ENCODE measurements around the gene NRDE2. TPM values are rescaled to one million over a fixed set of nuclear protein-coding genes. Genes with fewer than 3 reads are reported as not detected.
A peak's percentile ranks its signal among the peaks of the same experiment; 100 is the strongest.

The NRDE2 gene
- total RNA-seq, 1 donor from 2014 or later = 10.2 TPM

DNA sequence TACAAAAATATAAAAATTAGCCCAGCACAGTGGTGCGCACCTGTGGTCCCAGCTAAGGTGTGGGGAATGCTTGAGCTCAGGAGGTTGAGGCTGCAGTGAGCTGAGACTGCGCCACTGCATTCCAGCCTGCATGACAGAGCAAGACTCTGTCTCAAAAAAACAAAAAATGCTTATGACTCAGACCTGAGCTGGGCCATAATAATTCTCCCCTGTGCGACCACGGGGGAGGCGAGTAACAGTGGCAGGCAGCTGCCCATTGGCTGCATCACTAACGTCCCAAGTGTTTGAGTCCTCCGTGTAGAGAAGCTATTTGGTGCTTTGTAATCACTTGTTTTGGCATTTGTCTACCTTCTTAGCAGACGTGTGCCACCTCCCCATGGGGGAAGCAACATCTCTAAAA lies 50.5 kb downstream of the NRDE2 start:
- Histone ChIP-seq H3K36me3 (no peaks in the 10 kb centered on the region), H3K4me3 (no peak overlapping the region), H3K4me2 (no peak overlapping the region), H2AFZ (replicated peaks) (no peak overlapping the region), H3K79me2 (ENCODE audit: low read depth) (no peaks in the 10 kb centered on the region), H3K9ac (no peak overlapping the region), H3F3A (ENCODE audit: low read depth) (no peaks in the 10 kb centered on the region), H3K27ac (no peak overlapping the region), H3K9me3 (ENCODE audit: low read depth) (no peaks in the 10 kb centered on the region), H4K20me1 (ENCODE audit: low read depth) (no peaks in the 10 kb centered on the region), H3K27me3 (no peaks in the 10 kb centered on the region), H3K4me1 (no peaks in the 10 kb centered on the region)
- peaks cover 2% of the 10 kb centered on the region for H3K27me3 Mint-ChIP-seq (ENCODE audit: insufficient read depth, low read depth)
- no peak overlapping the region for H3K27ac Mint-ChIP-seq
- H3K4me1 Mint-ChIP-seq = no peaks in the 10 kb centered on the region
- DNase-seq (ENCODE audit: low spot score) = no peak
- H3K4me3 Mint-ChIP-seq = no peak overlapping the region
- peaks cover 3% of the 10 kb centered on the region for H3K36me3 Mint-ChIP-seq
- TF ChIP-seq, protein P1, sequence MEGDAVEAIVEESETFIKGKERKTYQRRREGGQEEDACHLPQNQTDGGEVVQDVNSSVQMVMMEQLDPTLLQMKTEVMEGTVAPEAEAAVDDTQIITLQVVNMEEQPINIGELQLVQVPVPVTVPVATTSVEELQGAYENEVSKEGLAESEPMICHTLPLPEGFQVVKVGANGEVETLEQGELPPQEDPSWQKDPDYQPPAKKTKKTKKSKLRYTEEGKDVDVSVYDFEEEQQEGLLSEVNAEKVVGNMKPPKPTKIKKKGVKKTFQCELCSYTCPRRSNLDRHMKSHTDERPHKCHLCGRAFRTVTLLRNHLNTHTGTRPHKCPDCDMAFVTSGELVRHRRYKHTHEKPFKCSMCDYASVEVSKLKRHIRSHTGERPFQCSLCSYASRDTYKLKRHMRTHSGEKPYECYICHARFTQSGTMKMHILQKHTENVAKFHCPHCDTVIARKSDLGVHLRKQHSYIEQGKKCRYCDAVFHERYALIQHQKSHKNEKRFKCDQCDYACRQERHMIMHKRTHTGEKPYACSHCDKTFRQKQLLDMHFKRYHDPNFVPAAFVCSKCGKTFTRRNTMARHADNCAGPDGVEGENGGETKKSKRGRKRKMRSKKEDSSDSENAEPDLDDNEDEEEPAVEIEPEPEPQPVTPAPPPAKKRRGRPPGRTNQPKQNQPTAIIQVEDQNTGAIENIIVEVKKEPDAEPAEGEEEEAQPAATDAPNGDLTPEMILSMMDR (IDR thresholded peaks at IDR 0.05) = no peak
- TF ChIP-seq EZH2 (IDR thresholded peaks at IDR 0.05) = no peak
- TF ChIP-seq EZH2phosphoT487 (IDR thresholded peaks at IDR 0.05) = no peak
- no peaks in the 10 kb centered on the region for H3K9me3 Mint-ChIP-seq

DNA sequence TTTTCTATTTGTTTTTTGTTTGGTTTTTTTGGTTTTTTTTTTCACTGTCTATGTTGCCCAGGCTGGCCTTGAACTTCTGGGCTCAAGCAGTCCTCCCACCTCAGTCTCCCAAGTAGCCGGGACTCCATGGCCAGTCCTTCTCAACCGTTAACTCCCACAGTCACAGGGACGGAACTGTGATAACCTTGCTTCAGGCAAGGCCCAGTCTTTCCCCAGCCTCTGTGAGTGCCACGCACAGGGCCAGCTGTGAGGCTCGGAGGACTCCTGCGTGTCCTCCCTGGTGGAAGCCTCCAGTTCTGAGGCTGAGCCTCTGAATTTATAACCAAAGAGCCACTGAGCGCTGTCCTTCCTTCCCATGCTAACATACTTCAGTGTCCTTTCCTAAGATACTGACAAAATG lies 51.6 kb downstream of the NRDE2 start:
- Mint-ChIP-seq H3K27ac (no peak overlapping the region), H3K27me3 (ENCODE audit: insufficient read depth, low read depth) (peaks cover 2% of the 10 kb centered on the region), H3K36me3 (peaks cover 4% of the 10 kb centered on the region), H3K9me3 (no peaks in the 10 kb centered on the region), H3K4me1 (no peaks in the 10 kb centered on the region), H3K4me3 (no peak overlapping the region)
- Histone ChIP-seq H3F3A (ENCODE audit: low read depth) (no peaks in the 10 kb centered on the region), H3K9ac (no peak overlapping the region), H4K20me1 (ENCODE audit: low read depth) (no peaks in the 10 kb centered on the region), H3K27ac (no peak overlapping the region), H3K4me3 (no peak overlapping the region), H3K4me1 (no peaks in the 10 kb centered on the region), H3K79me2 (ENCODE audit: low read depth) (no peaks in the 10 kb centered on the region), H3K27me3 (no peaks in the 10 kb centered on the region), H3K36me3 (no peaks in the 10 kb centered on the region), H3K4me2 (no peak overlapping the region), H3K9me3 (ENCODE audit: low read depth) (no peaks in the 10 kb centered on the region), H2AFZ (replicated peaks) (no peak overlapping the region)
- DNase-seq (ENCODE audit: low spot score) = no peak
- TF ChIP-seq, protein P1 (IDR thresholded peaks at IDR 0.05) = no peak
- TF ChIP-seq EZH2 (IDR thresholded peaks at IDR 0.05) (no peak), EZH2phosphoT487 (IDR thresholded peaks at IDR 0.05) (no peak)

DNA sequence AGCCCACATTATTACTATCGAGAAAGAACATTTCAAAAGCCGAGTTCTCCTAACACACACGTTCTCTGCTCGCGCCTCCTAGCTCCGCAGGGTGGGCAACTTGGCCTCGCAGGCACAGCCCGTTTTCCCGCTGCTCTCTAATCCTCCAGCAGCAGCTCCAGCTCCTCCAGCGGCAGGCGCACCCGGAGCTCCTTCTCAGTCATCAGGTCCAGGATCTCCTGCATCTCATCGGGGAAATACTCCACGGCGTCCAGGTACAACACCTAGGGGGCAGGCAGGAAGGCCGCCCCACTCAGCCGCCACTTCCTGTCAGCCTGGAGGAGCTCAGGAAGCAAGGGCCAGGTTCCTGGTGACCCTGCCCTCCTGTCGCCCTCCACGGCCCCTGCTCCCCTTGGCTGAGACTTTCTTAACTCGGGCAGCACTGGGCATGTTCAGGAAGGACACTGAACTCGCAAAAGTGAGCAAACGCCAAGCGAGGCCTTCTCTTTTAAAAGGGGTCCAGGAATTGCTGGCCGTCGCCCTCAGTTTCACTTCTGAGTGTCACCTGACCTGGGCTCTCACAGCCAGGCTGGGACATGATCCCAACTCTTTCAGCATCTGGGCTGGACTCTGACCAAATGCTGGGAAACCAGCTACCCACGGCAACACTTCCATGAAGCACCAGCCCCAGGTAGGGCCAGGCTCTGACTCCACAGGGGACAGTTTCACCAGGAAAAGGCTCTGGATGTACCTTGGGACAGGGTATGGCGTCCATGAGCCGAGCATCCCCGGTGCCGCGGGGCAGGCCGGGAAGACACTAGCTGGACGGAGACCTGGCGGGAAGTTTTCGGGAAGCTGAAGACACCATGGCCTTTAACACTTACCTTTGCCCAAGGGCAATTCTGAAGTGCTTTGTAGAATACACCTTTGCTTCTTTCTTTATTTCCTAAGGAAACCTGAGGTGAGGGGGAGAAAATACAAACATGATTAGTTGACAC lies 53.3 kb downstream of the NRDE2 start:
- Mint-ChIP-seq H3K9me3 (no peaks in the 10 kb centered on the region), H3K4me3 (peak overlapping the region; percentile 70), H3K36me3 (peaks cover 7% of the 10 kb centered on the region), H3K27me3 (ENCODE audit: insufficient read depth, low read depth) (peaks cover 5% of the 10 kb centered on the region), H3K27ac (no peak overlapping the region), H3K4me1 (no peaks in the 10 kb centered on the region)
- Histone ChIP-seq H3K4me2 (no peak overlapping the region), H3K79me2 (ENCODE audit: low read depth) (no peaks in the 10 kb centered on the region), H3K4me1 (no peaks in the 10 kb centered on the region), H3K9me3 (ENCODE audit: low read depth) (no peaks in the 10 kb centered on the region), H3F3A (ENCODE audit: low read depth) (no peaks in the 10 kb centered on the region), H2AFZ (replicated peaks) (no peak overlapping the region), H3K4me3 (no peak overlapping the region), H3K27me3 (no peaks in the 10 kb centered on the region), H4K20me1 (ENCODE audit: low read depth) (no peaks in the 10 kb centered on the region), H3K9ac (no peak overlapping the region), H3K27ac (no peak overlapping the region), H3K36me3 (no peaks in the 10 kb centered on the region)
- no peak for TF ChIP-seq EZH2phosphoT487 (IDR thresholded peaks at IDR 0.05)
- no peak for TF ChIP-seq EZH2 (IDR thresholded peaks at IDR 0.05)
- TF ChIP-seq, protein P1 (IDR thresholded peaks at IDR 0.05) = no peak
- no peak for DNase-seq (ENCODE audit: low spot score)
